ENCODE data around the gene RTN4IP1.
"Not testable (repeated sequence)": the region's sequence is repeated elsewhere in the genome, so short reads cannot be mapped to it uniquely, and the experiment has no call there.

The RTN4IP1 gene

DNA sequence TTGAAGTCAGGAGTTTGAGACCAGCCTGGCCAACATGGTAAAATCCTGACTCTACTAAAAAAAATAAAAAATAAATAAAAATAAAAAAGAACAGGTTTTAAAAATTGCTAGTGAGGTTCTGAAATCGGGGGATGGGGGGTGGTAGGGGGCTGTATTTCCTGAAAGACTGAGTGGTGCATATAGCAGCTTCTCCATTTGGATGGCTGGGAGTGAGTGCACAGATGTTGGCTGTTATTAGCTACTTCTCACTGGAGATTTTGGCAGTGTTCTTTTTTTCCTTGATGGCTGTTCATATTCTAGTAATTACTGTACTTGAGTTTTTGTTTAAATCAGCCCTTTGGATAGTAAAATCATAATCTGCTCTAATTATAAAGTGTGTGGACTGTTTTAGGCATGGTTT, 79.8 kb downstream of the RTN4IP1 start:
- Histone ChIP-seq H3K36me3 (no peaks in the 10 kb centered on the region), H3K9me3 (no peaks in the 10 kb centered on the region), H3K4me1 (no peaks in the 10 kb centered on the region), H3K27me3 (no peaks in the 10 kb centered on the region), H3K4me3 (ENCODE audit: low read depth, low read length) (no peak overlapping the region)
- no peak for DNase-seq
- TF ChIP-seq, protein P1, sequence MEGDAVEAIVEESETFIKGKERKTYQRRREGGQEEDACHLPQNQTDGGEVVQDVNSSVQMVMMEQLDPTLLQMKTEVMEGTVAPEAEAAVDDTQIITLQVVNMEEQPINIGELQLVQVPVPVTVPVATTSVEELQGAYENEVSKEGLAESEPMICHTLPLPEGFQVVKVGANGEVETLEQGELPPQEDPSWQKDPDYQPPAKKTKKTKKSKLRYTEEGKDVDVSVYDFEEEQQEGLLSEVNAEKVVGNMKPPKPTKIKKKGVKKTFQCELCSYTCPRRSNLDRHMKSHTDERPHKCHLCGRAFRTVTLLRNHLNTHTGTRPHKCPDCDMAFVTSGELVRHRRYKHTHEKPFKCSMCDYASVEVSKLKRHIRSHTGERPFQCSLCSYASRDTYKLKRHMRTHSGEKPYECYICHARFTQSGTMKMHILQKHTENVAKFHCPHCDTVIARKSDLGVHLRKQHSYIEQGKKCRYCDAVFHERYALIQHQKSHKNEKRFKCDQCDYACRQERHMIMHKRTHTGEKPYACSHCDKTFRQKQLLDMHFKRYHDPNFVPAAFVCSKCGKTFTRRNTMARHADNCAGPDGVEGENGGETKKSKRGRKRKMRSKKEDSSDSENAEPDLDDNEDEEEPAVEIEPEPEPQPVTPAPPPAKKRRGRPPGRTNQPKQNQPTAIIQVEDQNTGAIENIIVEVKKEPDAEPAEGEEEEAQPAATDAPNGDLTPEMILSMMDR (IDR thresholded peaks at IDR 0.05; ENCODE audit: low read depth, low read length): no peak

DNA sequence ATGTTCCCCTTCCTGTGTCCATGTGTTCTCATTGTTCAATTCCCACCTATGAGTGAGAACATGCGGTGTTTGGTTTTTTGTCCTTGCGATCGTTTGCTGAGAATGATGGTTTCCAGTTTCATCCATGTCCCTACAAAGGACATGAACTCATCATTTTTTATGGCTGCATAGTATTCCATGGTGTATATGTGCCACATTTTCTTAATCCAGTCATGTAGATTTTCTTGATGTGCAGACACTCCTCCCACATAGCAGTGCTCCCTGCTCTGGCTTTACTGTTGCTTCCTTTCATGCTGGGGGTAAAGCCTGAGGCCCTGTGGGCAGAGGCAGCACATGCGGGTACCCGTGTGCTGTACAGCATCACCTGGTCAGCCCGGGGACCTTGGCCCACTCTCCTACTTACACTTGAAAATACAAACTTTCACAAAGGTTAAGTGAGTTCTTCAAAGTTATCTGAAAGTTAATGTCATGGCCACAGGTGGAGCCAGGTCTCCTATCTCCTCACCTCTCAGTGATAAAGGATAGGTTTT, 80.3 kb downstream of the RTN4IP1 start:
- not testable (repeated sequence) for H3K4me1 ChIP-seq; DNase-seq; H3K27me3 ChIP-seq; H3K9me3 ChIP-seq; H3K4me3 ChIP-seq (ENCODE audit: low read depth, low read length); H3K36me3 ChIP-seq

DNA sequence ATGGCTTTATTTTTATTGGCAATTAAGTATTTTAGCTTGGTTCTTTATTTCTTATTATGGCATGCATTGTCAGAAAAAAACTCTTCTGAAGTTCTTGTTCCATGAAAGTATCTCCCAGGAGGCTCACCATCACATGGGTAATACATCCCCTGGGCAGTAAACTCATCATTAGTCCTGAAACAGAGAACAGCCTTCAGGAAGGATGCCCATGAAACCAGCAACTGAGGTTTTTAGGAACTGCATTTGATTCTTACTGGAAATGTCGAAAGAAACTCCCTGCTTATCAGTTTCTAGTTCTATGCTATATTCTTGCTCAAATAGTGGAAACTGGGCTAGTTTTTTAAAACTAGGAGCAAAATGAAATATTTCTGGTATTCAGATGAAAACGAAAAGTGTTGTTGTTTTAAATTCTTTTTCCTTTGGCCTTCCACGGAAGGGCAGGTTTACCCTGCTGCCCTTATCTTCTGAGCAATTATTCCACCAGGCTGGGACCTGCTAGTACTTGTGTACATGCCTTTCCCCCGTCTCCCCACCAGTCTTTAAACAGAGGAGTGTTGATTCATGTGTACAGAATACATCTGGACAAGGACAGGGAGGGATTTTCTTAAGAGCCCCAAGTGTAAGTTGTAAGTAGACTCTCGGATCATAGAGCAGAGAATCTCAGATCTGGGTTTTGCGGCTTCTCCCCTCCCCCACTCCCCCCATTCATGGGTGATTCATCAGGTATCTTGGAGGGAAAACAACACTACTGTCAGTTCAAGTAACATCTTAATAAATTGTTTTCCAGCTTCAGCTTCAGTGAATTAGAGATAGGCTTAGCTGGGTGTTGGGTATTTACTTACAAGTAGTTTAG, 81.5 kb downstream of the RTN4IP1 start:
- DNase-seq: no peak
- no peak overlapping the region for H3K4me3 ChIP-seq (ENCODE audit: low read depth, low read length)
- H3K27me3 ChIP-seq: no peaks in the 10 kb centered on the region
- H3K36me3 ChIP-seq: no peaks in the 10 kb centered on the region
- no peaks in the 10 kb centered on the region for H3K4me1 ChIP-seq
- TF ChIP-seq, protein P1 (IDR thresholded peaks at IDR 0.05; ENCODE audit: low read depth, low read length): no peak
- no peaks in the 10 kb centered on the region for H3K9me3 ChIP-seq

DNA sequence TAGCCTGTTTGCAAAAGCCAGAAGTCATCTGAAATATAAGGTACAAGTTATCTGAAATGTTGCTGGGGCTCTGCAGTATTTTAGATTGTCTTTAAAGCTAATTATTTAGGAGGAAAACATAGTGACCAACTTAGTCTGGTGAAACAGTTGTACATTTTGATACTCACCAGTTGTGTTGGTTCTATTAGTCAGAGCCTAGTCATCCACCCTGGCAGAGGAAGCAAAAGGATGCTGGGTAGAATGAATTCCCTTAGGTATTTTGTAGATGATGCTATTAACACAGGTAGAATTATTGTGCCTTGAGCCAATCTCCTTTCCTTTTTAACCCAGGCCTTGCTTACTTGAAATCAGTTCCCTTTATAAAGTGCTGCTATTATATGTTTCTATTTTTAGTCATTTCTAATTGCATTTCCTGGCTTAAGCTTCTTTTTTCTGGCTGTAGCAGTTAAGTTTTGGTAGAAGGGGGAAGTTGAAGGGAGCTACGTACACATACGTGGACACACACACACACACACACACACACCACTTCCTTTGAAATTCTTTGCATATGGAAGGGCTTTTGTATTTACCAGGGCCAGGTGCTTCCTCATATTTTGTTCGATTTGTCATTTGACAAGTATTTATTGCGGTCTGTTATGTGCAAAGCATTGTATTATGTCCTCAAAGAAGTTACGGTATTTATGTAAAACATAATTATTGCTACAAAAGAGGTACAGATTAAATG, 82.4 kb downstream of the RTN4IP1 start:
- Histone ChIP-seq H3K4me3 (ENCODE audit: low read depth, low read length) (no peak overlapping the region), H3K36me3 (no peaks in the 10 kb centered on the region), H3K4me1 (no peaks in the 10 kb centered on the region)

DNA sequence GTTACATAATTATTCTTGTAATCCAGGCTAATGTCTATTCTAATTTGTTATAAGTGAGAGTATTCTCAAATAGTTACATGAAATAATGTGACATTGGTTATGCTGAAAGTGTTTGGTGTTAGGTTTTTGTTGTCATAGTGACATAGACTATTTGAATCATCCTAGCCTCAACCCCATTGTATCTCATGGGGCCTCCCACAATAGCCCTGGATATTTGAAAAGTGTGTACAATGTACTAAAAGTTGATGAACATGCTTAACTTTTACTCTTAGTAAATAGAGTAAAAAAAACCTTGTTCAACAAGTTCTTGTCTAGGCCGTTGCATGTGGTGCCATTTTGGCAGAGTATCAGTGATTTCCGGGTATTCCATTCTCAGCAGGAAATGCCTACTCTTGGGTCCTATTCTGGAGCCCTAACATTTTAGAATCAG, 83.0 kb downstream of the RTN4IP1 start:
- no peaks in the 10 kb centered on the region for H3K9me3 ChIP-seq
- no peak for DNase-seq
- H3K36me3 ChIP-seq: no peaks in the 10 kb centered on the region
- no peak overlapping the region for H3K4me3 ChIP-seq (ENCODE audit: low read depth, low read length)
- TF ChIP-seq, protein P1 (IDR thresholded peaks at IDR 0.05; ENCODE audit: low read depth, low read length): no peak
- no peaks in the 10 kb centered on the region for H3K4me1 ChIP-seq
- H3K27me3 ChIP-seq: no peaks in the 10 kb centered on the region

More for the DNA sequence above, 82.4 kb downstream of the RTN4IP1 start:
- Histone ChIP-seq H3K27me3 (no peaks in the 10 kb centered on the region), H3K9me3 (no peaks in the 10 kb centered on the region)
- no peak for DNase-seq
- TF ChIP-seq, protein P1 (IDR thresholded peaks at IDR 0.05; ENCODE audit: low read depth, low read length): no peak

DNA sequence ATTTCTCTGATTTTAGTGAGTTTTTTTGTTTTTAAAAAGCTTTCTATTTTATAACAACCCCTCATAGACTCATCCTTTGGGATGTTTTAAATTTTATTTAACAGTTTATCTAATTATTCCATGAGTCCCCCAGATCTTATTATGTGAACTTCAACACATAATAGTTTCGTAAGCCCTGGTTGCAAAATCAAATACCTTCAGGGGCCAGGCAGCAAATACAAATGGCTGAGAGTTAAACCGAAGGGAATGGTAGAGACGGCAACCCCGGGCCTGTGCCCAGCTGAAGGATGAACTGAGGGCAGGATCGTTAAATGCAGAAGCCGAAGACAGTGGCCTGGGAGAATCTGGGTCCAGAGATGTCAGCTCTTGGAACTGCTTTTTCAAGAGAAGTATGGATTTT, 88.4 kb downstream of the RTN4IP1 start:
- Histone ChIP-seq H3K36me3 (no peaks in the 10 kb centered on the region), H3K27me3 (peaks cover 23% of the 10 kb centered on the region), H3K4me3 (ENCODE audit: low read depth, low read length) (no peak overlapping the region), H3K4me1 (no peaks in the 10 kb centered on the region), H3K9me3 (no peaks in the 10 kb centered on the region)
- TF ChIP-seq, protein P1 (IDR thresholded peaks at IDR 0.05; ENCODE audit: low read depth, low read length): no peak
- DNase-seq: no peak

Measured in BE2C (cell line).